Right kidney (tissue), 9 donors: Measurements from ENCODE around the gene RHOC.
A peak's percentile ranks its signal among the peaks of the same experiment; 100 is the strongest.
"Not testable (repeated sequence)": the region's sequence is repeated elsewhere in the genome, so short reads cannot be mapped to it uniquely, and the experiment has no call there.

Experiments used
- DNase-seq: peaks from one replicate; pipeline ENCODE4 v3.0.0-alpha.2; 2016
- long read RNA-seq, 8 donors: transcript quantifications; one replicate each; lab custom pipeline, GENCODE V29; 2026

RHOC gene
- long read RNA-seq, donor 1, transcript RHOC-208 (5 exons, 1,355 nt) = major isoform, 59 of 157 reads
- long read RNA-seq, donor 1, transcript RHOC-202 (6 exons, 1,418 nt) = minor isoform, 54 of 157 reads
- long read RNA-seq, donor 1, partial matches to known transcripts = 38 of 157 reads
- long read RNA-seq, donor 1, other reads (novel, unspliced or antisense) = 0 of 157 reads
- long read RNA-seq, donor 2, transcript RHOC-208 (5 exons, 1,355 nt) = major isoform, 34 of 87 reads
- long read RNA-seq, donor 2, transcript RHOC-202 (6 exons, 1,418 nt) = minor isoform, 27 of 87 reads
- long read RNA-seq, donor 2, partial matches to known transcripts = 24 of 87 reads
- long read RNA-seq, donor 2, other reads (novel, unspliced or antisense) = 0 of 87 reads
- long read RNA-seq, donor 3, transcript RHOC-202 (6 exons, 1,418 nt) = minor isoform, 11 of 50 reads
- long read RNA-seq, donor 3, transcript RHOC-208 (5 exons, 1,355 nt) = major isoform, 18 of 50 reads
- long read RNA-seq, donor 3, partial matches to known transcripts = 20 of 50 reads
- long read RNA-seq, donor 3, other reads (novel, unspliced or antisense) = 0 of 50 reads
- long read RNA-seq, donor 4, transcript RHOC-208 (5 exons, 1,355 nt) = major isoform, 35 of 81 reads
- long read RNA-seq, donor 4, transcript RHOC-202 (6 exons, 1,418 nt) = minor isoform, 22 of 81 reads
- long read RNA-seq, donor 4, partial matches to known transcripts = 23 of 81 reads
- long read RNA-seq, donor 4, other reads (novel, unspliced or antisense) = 0 of 81 reads
- long read RNA-seq, donor 5, transcript RHOC-202 (6 exons, 1,418 nt) = minor isoform, 41 of 122 reads
- long read RNA-seq, donor 5, transcript RHOC-208 (5 exons, 1,355 nt) = major isoform, 52 of 122 reads
- long read RNA-seq, donor 5, partial matches to known transcripts = 22 of 122 reads
- long read RNA-seq, donor 5, other reads (novel, unspliced or antisense) = 5 of 122 reads
- long read RNA-seq, donor 6, transcript RHOC-208 (5 exons, 1,355 nt) = minor isoform, 22 of 86 reads
- long read RNA-seq, donor 6, transcript RHOC-202 (6 exons, 1,418 nt) = major isoform, 31 of 86 reads
- long read RNA-seq, donor 6, partial matches to known transcripts = 32 of 86 reads
- long read RNA-seq, donor 6, other reads (novel, unspliced or antisense) = 0 of 86 reads
- long read RNA-seq, donor 7, transcript RHOC-208 (5 exons, 1,355 nt) = major isoform, 74 of 142 reads
- long read RNA-seq, donor 7, transcript RHOC-202 (6 exons, 1,418 nt) = minor isoform, 25 of 142 reads
- long read RNA-seq, donor 7, partial matches to known transcripts = 42 of 142 reads
- long read RNA-seq, donor 7, other reads (novel, unspliced or antisense) = 0 of 142 reads
- long read RNA-seq, donor 8, transcript RHOC-208 (5 exons, 1,355 nt) = major isoform, 50 of 126 reads
- long read RNA-seq, donor 8, transcript RHOC-202 (6 exons, 1,418 nt) = minor isoform, 41 of 126 reads
- long read RNA-seq, donor 8, partial matches to known transcripts = 35 of 126 reads
- long read RNA-seq, donor 8, other reads (novel, unspliced or antisense) = 0 of 126 reads

GRCh38 chr1:112706505-112707220 lies at the start of gene RHOC:
RHOC (minus strand) TSS chr1:112707127; CDS start chr1:112703799, 3,328 bp downstream.
- peak; percentile 88 for DNase-seq

GRCh38 chr1:112754116-112754628 lies 47.2 kb upstream of the RHOC start:
- no peak for DNase-seq

- DNase-seq = no peak
Measured at GRCh38 chr1:112748396-112748795, 41.5 kb upstream of the RHOC start.

- peak; percentile 76 for DNase-seq
Measured at GRCh38 chr1:112744009-112744578, 37.2 kb upstream of the RHOC start.

GRCh38 chr1:112743174-112744008 lies 36.5 kb upstream of the RHOC start:
- DNase-seq = peak; percentile 56

- no peak for DNase-seq
Measured at GRCh38 chr1:112737573-112737972, 30.6 kb upstream of the RHOC start.

- DNase-seq = no peak
Measured at GRCh38 chr1:112735752-112736151, 28.8 kb upstream of the RHOC start.

GRCh38 chr1:112731451-112731850 lies 24.5 kb upstream of the RHOC start:
- no peak for DNase-seq

- DNase-seq = no peak
Measured at GRCh38 chr1:112729909-112730308, 23.0 kb upstream of the RHOC start.

- not testable (repeated sequence) for DNase-seq
Measured at GRCh38 chr1:112729011-112729410, 22.1 kb upstream of the RHOC start.

GRCh38 chr1:112728306-112728971 lies 21.5 kb upstream of the RHOC start:
- not testable (repeated sequence) for DNase-seq

GRCh38 chr1:112727716-112728115 lies 20.8 kb upstream of the RHOC start:
- DNase-seq = no peak

GRCh38 chr1:112724240-112724639 lies 17.3 kb upstream of the RHOC start:
- not testable (repeated sequence) for DNase-seq

GRCh38 chr1:112723511-112723839 lies 16.5 kb upstream of the RHOC start:
- no peak for DNase-seq

GRCh38 chr1:112722601-112723510 lies 15.9 kb upstream of the RHOC start:
- peak; percentile 69 for DNase-seq

- no peak for DNase-seq
Measured at GRCh38 chr1:112721966-112722524, 15.1 kb upstream of the RHOC start.

GRCh38 chr1:112721294-112721693 lies 14.4 kb upstream of the RHOC start:
- DNase-seq = not testable (repeated sequence)

- DNase-seq = no peak
Measured at GRCh38 chr1:112720800-112721199, 13.9 kb upstream of the RHOC start.
